Neuronal stem cell (in vitro differentiated cells): ENCODE measurements around the gene DENND2A.
"Not testable (repeated sequence)": the region's sequence is repeated elsewhere in the genome, so short reads cannot be mapped to it uniquely, and the experiment has no call there.

ENCODE experiments used
- DNase-seq: peaks from one replicate; pipeline ENCODE4 v3.0.0-alpha.2; 2013; ENCODE audit warnings: low spot score
- H2AFZ ChIP-seq: one replicate; pipeline ENCODE4 v1.6.1; 2013; ENCODE audit warnings: mild to moderate bottlenecking, low read length, inconsistent platforms
- H2AK5ac ChIP-seq: 2 replicates; pipeline ENCODE4 v1.6.1; 2013; ENCODE audit warnings: low read depth, mild to moderate bottlenecking, inconsistent platforms, low read length, moderate library complexity, mixed read lengths
- H2BK120ac ChIP-seq: 2 replicates; pipeline ENCODE4 v1.6.1; 2013; ENCODE audit warnings: low read depth, mild to moderate bottlenecking, inconsistent platforms, low read length, moderate library complexity, mixed read lengths
- H2BK12ac ChIP-seq: one replicate; pipeline ENCODE4 v1.6.1; 2013; ENCODE audit warnings: low read length, inconsistent platforms
- H2BK15ac ChIP-seq: 2 replicates; pipeline ENCODE4 v1.6.1; 2013; ENCODE audit warnings: mild to moderate bottlenecking, low read length, inconsistent platforms, mixed read lengths
- H2BK5ac ChIP-seq: one replicate; pipeline ENCODE4 v1.6.1; 2013; ENCODE audit warnings: inconsistent platforms, mild to moderate bottlenecking, low read length, moderate library complexity
- H3K14ac ChIP-seq: one replicate; pipeline ENCODE4 v1.6.1; 2013; ENCODE audit warnings: low read length, inconsistent platforms
- H3K18ac ChIP-seq: 2 replicates; pipeline ENCODE4 v1.6.1; 2013; ENCODE audit warnings: low read length, inconsistent platforms
- H3K23ac ChIP-seq: 2 replicates; pipeline ENCODE4 v1.6.1; 2013; ENCODE audit warnings: low read depth, mild to moderate bottlenecking, mixed read lengths, low read length, inconsistent platforms; ENCODE audit not compliant: poor library complexity
- H3K27ac ChIP-seq: replicated peaks from 3 replicates; pipeline ENCODE4 v1.5.1; 2013; ENCODE audit warnings: low read length, inconsistent platforms
- H3K27me3 ChIP-seq, 3 experiments: 2 replicates each; pipeline ENCODE4 v1.6.1; 2013; ENCODE audit warnings: low read length in 3 of 3, mild to moderate bottlenecking in 2 of 3, inconsistent platforms in 1 of 3, low read depth in 1 of 3, mixed read lengths in 1 of 3, moderate library complexity in 1 of 3; ENCODE audit not compliant: control insufficient read depth in 3 of 3, insufficient read depth in 3 of 3
- H3K36me3 ChIP-seq, 2 donors: replicated peaks in 1 of 2; 2 replicates each; pipeline ENCODE4 v1.6.1; 2013; ENCODE audit warnings: low read length in 2 of 2; ENCODE audit not compliant: control insufficient read depth in 2 of 2, insufficient read depth in 2 of 2
- H3K4ac ChIP-seq: 2 replicates; pipeline ENCODE4 v1.6.1; 2013; ENCODE audit warnings: inconsistent platforms, mild to moderate bottlenecking, low read length, moderate library complexity
- H3K4me1 ChIP-seq, 2 donors: 1 replicate in 1 of 2; 2 replicates in 1 of 2; pipeline ENCODE4 v1.6.1; 2013; ENCODE audit warnings: low read length in 2 of 2, low read depth in 1 of 2; ENCODE audit not compliant: control insufficient read depth in 2 of 2, insufficient read depth in 1 of 2
- H3K4me2 ChIP-seq: one replicate; pipeline ENCODE4 v1.6.1; 2013; ENCODE audit warnings: mild to moderate bottlenecking, low read length, inconsistent platforms; ENCODE audit not compliant: insufficient read depth, poor library complexity, severe bottlenecking
- H3K4me3 ChIP-seq, 2 donors: 2 replicates each; pipeline ENCODE4 v1.5.1; 2013; ENCODE audit warnings: low read length in 2 of 2, mild to moderate bottlenecking in 2 of 2, inconsistent platforms in 1 of 2, moderate library complexity in 1 of 2
- H3K79me1 ChIP-seq: one replicate; pipeline ENCODE4 v1.6.1; 2013; ENCODE audit warnings: low read depth, mild to moderate bottlenecking, inconsistent platforms, low read length, moderate library complexity
- H3K9ac ChIP-seq: one replicate; pipeline ENCODE4 v1.6.1; 2013; ENCODE audit warnings: mild to moderate bottlenecking, low read depth, low read length, inconsistent platforms; ENCODE audit not compliant: poor library complexity
- H3K9me3 ChIP-seq, 2 donors: replicated peaks in 1 of 2; 2 replicates each; pipeline versions ENCODE3 to v1.6.1; 2013; ENCODE audit warnings: low read length in 2 of 2, mild to moderate bottlenecking in 2 of 2, inconsistent platforms in 1 of 2, low read depth in 1 of 2, mixed read lengths in 1 of 2, moderate library complexity in 1 of 2; ENCODE audit not compliant: control insufficient read depth in 2 of 2, insufficient read depth in 1 of 2
- H4K8ac ChIP-seq: one replicate; pipeline ENCODE4 v1.6.1; 2013; ENCODE audit warnings: low read depth, mild to moderate bottlenecking, inconsistent platforms, low read length, moderate library complexity
- H4K91ac ChIP-seq: one replicate; pipeline ENCODE4 v1.6.1; 2013; ENCODE audit warnings: low read length, low read depth, mild to moderate bottlenecking, inconsistent platforms; ENCODE audit not compliant: poor library complexity
- WGBS, 2 donors: extraction: QIAGEN DNeasy Blood & Tissue Kit; methylation state at CpG; one replicate each; pipeline ENCODE4 v1.1.7; 2013; ENCODE audit warnings: missing lambda C conversion rate in 2 of 2, mixed read lengths in 1 of 2; ENCODE audit not compliant: insufficient read length in 2 of 2, insufficient replicate concordance in 1 of 2; ENCODE audit errors: extremely low coverage in 2 of 2; 5-methylcytosine and 5-hydroxymethylcytosine counted together

Gene DENND2A

DNA sequence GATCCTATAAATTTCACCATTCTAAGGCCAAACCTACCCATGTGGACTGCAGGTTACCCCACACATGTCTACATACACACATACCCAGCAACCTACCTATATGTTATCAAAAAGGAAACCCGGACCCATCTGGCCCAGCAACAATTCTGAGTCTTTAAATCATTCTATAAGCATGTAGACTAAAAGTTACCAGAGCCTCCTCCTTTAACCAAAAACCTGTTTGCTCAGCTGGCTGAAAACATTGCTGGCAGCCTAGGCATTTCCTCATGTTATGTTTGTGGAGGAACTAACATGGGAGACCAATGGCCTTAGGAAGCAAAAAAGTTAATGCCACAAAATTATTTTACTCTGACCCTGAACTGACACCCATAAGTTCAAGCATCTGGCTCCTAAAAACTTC is 26.9 kb upstream of the DENND2A start:
- no peak overlapping the region for H3K18ac ChIP-seq
- no peak overlapping the region for H3K14ac ChIP-seq
- no peak overlapping the region for H3K27ac ChIP-seq
- no peak overlapping the region for H3K4me2 ChIP-seq
- no peak overlapping the region for H2BK120ac ChIP-seq
- H3K79me1 ChIP-seq, result no peaks in the 10 kb centered on the region
- no peak overlapping the region for H3K9ac ChIP-seq
- peaks cover 0 to 15% (median 0%) of the 10 kb centered on the region in 3 experiments for H3K27me3 ChIP-seq
- H3K36me3 ChIP-seq, result no peaks in the 10 kb centered on the region
- peaks cover 2 to 4% of the 10 kb centered on the region in 2 donors for H3K4me1 ChIP-seq
- no peak overlapping the region for H2AFZ ChIP-seq
- WGBS, 2 donors, result no CpG with 5 or more reads among the region's 1 CpG
- H2AK5ac ChIP-seq, result no peak overlapping the region
- no peak overlapping the region for H4K8ac ChIP-seq
- no peak overlapping the region for H3K4ac ChIP-seq
- H2BK15ac ChIP-seq, result no peak overlapping the region
- H3K23ac ChIP-seq, result no peak overlapping the region
- peaks cover 0 to 2% of the 10 kb centered on the region in 2 donors for H3K9me3 ChIP-seq
- no peak for DNase-seq
- no peak overlapping the region for H2BK5ac ChIP-seq
- no peak overlapping the region for H2BK12ac ChIP-seq
- no peak overlapping the region for H3K4me3 ChIP-seq
- H4K91ac ChIP-seq, result no peak overlapping the region

DNA sequence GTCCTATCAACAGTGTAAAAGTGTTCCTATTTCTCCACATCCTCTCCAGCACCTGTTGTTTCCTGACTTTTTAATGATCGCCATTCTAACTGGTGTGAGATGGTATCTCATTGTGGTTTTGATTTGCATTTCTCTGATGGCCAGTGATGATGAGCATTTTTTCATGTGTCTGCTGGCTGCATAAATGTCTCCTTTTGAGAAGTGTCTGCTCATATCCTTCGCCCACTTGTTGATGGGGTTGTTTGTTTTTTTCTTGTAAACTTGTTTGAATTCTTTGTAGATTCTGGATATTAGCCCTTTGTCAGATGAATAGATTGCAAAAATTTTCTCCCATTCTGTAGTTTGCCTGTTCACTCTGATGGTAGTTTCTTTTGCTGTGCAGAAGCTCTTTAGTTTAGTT is 22.3 kb upstream of the DENND2A start:
- not testable (repeated sequence) for H3K4me3 ChIP-seq, H3K4me1 ChIP-seq, H2AK5ac ChIP-seq, H3K79me1 ChIP-seq, H2BK5ac ChIP-seq, H3K9me3 ChIP-seq, H4K91ac ChIP-seq, H3K36me3 ChIP-seq, DNase-seq, H2BK12ac ChIP-seq, H3K23ac ChIP-seq, H2AFZ ChIP-seq, H3K9ac ChIP-seq, H3K4me2 ChIP-seq, H3K4ac ChIP-seq, H2BK120ac ChIP-seq, H4K8ac ChIP-seq, H3K14ac ChIP-seq, H3K27ac ChIP-seq, H3K18ac ChIP-seq, H2BK15ac ChIP-seq
- H3K27me3 ChIP-seq, result peaks cover 0 to 33% (median 0%) of the 10 kb centered on the region in 3 experiments
- no CpG with 5 or more reads among the region's 2 CpGs for WGBS, 2 donors

- Histone ChIP-seq H3K4me3 (no peak overlapping the region), H3K23ac (no peak overlapping the region), H2AFZ (no peak overlapping the region), H3K4ac (no peak overlapping the region), H3K14ac (no peak overlapping the region), H3K27me3 (peaks cover 0 to 26% (median 0%) of the 10 kb centered on the region in 3 experiments), H4K8ac (no peak overlapping the region), H2AK5ac (no peak overlapping the region), H4K91ac (no peak overlapping the region), H2BK120ac (no peak overlapping the region), H2BK5ac (no peak overlapping the region), H3K27ac (no peak overlapping the region), H3K4me2 (no peak overlapping the region), H3K36me3 (no peaks in the 10 kb centered on the region), H2BK15ac (no peak overlapping the region), H3K9me3 (no peaks in the 10 kb centered on the region), H3K79me1 (no peaks in the 10 kb centered on the region), H2BK12ac (no peak overlapping the region), H3K18ac (no peak overlapping the region), H3K9ac (no peak overlapping the region), H3K4me1 (no peaks in the 10 kb centered on the region)
- WGBS, 2 donors, result no CpG with 5 or more reads among the region's 2 CpGs
- no peak for DNase-seq
These were observed 20.5 kb upstream of the DENND2A start for GRCh38 chr7:140661124-140661523.

- Histone ChIP-seq H3K4me2 (no peak overlapping the region), H3K14ac (no peak overlapping the region), H2BK12ac (no peak overlapping the region), H2AK5ac (no peak overlapping the region), H3K79me1 (no peaks in the 10 kb centered on the region), H3K4me3 (no peak overlapping the region), H2AFZ (no peak overlapping the region), H3K18ac (no peak overlapping the region), H3K4ac (no peak overlapping the region), H3K9me3 (no peaks in the 10 kb centered on the region), H2BK120ac (no peak overlapping the region), H3K27me3 (peaks cover 0 to 27% (median 0%) of the 10 kb centered on the region in 3 experiments), H4K8ac (no peak overlapping the region), H2BK15ac (no peak overlapping the region), H3K27ac (no peak overlapping the region), H2BK5ac (no peak overlapping the region), H3K9ac (no peak overlapping the region), H3K4me1 (no peaks in the 10 kb centered on the region), H3K36me3 (no peaks in the 10 kb centered on the region), H3K23ac (no peak overlapping the region), H4K91ac (no peak overlapping the region)
- no peak for DNase-seq
- no CpG with 5 or more reads among the region's 8 CpGs for WGBS, 2 donors
These were observed 19.2 kb upstream of the DENND2A start for GRCh38 chr7:140659856-140660255.
